Ammon's horn (tissue), 1 donor: Measurements from ENCODE around the gene ILKAP.

Experiments
- DNase-seq: peaks from one replicate; pipeline ENCODE4 v3.0.0-alpha.2; 2016; ENCODE audit warnings: low spot score

Gene ILKAP

DNA sequence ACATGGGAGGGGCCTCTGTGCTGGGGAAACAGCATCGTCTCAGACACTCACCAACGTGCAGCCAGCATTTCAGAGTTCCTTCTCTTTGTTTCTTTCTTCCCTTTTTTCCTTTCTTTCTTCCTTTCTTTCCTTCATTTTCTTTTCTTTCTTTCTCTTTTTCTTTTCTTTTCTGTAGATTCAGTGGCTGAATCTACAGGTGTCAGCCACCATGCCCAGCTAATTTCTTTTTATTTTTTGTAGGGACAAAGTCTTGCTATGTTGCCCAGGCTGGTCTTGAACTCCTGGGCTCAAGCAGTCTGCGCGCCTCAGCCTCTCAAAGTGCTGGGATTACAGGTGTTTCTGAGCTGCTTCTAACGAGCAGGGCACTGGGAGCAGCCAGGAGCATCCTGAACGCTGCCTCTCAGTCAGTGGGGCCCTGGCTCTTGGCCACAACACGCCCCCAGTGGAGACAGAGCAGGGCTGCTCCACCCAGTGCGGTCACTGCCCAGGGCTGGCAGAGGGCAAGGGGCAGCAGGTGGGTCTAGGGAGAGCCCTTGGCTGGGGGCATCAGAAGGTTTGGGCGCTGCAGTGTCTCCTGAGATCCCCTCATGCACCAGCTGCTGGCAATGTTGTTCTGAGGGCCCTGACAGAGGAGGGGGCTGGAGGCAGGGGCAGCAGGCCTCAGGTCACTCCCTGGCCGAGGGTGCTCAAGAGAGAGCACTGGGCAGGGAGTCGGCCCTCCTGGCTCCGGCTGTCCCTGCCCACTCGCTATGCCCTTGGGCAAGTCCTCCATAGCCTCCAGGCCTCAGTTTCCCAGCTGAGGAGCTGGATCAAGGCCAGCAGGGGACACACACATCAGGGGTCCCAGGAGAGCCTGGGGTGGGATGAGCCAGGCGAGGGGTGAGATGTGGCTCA lies 69.7 kb downstream of the ILKAP start:
- no peak for DNase-seq

- peak; percentile 72 for DNase-seq
Observed at GRCh38 chr2:238132463-238133450, 70.7 kb downstream of the ILKAP start.

GRCh38 chr2:238131761-238132462 lies 71.6 kb downstream of the ILKAP start:
- DNase-seq, result no peak

- no peak for DNase-seq
Observed at GRCh38 chr2:238130696-238131628, 72.5 kb downstream of the ILKAP start.

DNA sequence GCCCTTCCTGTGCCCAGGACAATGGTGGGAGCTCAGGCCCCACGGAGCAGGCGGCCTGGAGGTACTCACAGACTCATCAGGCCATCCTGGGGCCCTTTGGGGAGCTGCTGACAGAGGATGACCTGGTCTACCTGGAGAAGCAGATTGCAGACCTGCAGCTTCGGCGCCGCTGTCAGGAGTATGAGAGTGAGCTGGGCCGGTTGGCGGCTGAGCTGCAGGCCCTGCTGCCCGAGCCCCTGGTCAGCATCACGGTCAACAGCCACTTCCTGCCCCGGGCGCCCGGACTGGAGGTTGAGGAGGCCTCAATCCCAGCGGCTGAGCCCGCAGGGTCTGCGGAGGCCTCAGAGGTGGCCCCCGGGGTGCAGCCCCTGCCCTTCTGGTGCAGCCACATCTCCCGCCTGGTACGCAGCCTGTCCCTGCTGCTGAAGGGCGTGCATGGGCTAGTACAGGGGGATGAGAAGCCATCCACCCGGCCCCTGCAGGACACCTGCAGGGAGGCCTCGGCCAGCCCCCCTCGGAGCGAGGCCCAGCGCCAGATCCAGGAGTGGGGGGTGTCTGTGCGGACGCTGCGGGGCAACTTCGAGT lies 73.3 kb downstream of the ILKAP start:
- no peak for DNase-seq

DNA sequence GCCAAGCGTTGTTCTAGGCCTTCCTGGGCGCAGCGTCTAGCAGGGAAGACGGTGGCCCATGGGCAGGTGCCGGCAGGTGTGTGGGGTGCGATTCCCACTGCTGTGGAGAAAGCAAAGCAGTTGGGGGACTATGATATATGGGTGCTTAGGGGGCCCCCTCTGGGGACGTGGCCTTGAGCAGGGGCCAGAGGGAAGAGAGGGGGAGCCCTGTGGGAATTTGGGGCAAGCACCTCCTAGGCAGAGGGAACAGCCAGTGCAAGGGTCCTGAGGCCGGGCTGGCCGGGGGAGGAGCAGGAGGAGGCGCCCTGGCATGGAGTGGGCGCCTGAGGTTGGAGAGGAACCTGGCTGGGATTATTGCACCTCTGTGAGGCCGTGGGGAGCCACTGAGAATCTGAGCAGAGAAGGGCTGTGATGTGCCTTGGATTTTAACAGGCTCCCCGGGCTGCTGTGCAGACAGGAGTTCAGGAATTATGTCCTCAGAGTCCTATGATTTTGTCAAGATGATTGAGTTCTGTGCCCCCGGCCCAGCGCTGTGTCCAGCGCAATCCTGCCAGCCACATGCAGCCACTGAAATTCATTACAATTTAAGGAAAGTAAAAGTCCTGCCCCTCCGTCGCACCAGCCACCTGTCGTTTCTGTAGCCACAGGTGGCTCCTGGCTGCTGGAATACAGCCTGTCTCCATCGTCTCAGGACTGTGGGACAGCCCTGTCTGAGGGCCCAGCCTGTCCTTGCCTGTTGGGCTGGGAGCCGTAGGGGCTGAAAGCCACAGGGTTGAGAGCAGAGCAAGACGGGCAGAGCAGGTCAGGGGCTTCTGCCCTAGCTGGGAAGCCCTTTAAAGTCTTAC lies 74.1 kb downstream of the ILKAP start:
- DNase-seq, result no peak

DNA sequence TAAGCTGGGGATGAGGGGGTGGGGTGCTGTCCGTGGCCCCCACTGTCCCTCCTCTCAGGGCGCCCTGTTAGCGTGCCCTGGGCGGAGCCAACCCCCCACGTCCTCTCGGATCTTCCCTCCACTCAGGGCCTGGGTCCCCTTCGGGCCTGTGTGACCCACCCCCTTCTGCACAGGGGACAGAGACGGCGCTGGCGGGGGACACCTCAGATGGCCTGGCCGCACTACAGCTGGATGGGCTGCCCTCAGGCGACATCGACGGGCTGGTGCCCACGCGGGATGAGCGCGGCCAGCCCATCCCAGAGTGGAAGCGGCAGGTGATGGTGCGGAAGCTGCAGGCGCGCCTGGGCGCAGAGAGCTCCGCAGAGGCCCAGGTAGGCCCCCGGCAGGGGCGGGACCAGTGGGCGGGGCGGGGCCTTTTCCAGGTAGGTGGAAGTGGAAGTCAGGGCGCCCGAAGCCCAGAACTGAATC lies 74.9 kb downstream of the ILKAP start:
- no peak for DNase-seq

DNA sequence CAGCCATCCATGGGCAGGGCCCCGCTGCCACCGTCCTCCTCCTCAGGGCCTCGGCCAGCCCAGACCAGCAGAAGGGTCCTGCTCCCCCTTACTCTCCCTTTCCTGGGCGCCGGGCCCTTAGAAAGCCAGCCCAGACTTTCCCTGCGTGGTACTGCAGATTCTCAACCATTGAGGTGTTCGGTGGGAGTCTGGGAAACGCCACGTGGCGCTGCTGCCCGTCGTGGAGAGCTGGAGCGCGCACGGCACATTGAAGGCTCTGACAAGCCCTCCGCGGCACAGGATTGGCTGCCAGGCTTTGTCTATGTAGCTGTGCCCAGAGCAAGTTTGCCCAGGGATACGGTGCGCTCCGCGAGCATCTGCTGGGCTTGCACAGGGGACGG lies 75.4 kb downstream of the ILKAP start:
- no peak for DNase-seq

DNA sequence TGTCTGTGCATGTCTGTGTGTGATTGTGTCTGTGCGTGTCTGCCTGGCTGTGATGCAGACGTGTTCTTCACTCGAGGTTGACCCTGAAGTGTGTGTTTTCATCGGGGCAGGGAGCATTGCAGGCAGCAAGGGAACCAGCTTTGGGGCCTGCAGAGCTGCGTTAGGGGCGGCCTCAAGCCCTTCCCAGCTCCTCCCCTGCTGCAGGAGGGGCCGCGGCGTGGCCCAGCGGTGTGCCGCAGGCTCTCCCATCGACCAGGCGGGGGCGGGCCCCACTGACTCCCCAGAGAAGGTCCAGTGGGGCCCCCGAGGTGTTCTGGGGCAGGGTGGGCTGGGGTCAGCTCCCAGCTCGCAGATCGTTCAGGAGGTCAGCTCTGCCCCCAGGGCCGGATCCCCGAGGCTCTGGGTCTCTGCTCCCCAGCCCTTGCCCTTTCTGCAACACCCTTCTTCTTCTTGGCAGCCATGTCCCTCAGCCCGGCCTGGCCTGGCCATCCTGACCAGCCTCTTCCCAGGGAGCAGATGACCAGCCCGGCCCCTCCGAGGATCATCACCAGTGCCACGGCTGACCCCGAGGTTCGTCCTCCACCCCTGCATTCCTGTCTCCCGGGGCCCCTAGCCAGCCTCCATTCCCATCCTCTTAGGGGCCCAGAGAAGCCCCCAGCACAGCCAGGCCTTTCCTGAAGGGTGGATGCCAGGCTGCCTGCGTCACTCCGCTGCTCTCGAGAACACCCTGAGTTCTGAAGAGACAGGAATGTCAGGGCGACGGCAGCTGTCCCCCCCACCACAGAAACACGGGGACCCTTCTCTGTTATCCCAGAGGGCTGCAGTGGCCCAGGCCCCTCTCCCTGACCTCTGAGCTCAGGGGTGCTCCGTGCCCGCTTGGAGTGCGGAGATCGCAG lies 76.1 kb downstream of the ILKAP start:
- no peak for DNase-seq

DNA sequence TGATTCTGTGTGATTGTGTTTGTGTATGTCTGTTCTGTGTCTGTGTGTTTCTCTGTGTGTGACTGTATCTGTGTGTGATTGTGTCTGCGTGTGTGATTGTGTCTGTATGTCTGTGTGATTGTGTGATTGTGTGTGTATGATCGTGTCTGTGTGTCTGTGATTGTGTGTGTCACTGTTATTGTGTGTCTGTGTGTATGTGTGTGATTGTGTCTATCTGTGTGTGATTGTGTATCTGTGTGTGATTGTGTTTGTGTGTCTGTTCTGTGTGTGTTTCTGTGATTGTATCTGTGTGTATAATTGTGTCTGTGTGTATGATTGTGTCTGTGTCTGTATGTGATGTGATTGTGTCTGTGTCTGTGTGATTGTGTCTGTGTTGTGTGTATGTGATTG lies 76.7 kb downstream of the ILKAP start:
- DNase-seq, result no peak

DNA sequence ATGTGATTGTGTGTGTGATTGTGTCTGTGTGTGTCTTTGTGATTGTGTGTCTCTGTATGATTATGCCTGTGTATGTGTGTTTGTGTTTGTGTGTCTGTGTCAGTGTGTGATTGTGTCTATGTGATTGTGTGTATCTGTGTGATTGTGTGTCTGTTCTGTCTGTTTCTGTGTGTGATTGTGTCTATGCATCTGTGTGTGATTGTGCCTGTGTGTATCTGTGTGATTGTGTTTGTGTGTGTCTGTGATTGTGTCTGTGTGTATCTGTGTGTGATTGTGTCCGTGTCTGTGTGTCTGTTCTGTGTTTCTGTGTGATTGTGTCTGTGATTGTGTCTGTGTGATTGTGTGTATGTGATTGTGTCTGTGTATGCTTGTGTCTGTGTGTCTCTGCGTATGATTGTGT lies 77.2 kb downstream of the ILKAP start:
- DNase-seq, result no peak

DNA sequence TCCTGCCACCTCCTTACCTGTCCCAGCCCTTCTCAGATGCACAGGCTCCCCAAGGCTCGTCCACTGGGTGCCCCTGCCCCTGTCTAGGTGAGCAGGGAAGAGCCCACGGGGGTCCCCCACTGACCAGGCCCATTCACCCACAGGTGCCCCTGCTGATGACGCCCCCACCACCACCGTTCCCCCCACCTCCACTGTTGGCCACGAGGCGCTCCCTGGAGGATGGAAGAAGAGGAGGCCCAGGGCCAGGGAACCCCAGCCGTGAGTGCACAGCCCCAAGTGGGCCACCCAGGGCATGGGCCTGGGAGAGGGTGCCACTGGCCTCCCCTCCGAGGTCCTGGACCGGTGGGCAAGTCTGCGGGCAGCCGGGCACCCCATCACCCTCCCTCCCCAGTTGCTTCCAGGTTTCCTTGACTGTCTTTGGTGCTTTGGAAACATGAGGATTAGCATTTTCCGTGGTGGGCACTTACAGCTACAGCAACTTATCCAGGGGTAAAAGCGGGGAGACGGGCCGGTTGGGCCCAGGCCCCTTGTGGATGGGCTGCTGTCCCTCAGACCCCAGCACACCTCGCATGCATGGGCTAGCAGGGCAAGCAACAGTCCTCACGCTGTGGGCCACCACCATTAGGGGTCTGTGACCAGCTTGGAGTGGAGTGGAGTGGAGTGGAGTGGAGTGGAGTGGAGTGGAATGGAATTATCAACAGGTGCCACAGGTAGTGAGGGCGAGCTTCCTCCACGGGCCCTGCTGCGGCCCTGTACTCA lies 78.2 kb downstream of the ILKAP start:
- DNase-seq, result no peak

- DNase-seq, result no peak
Observed at GRCh38 chr2:238124488-238125126, 78.9 kb downstream of the ILKAP start.

GRCh38 chr2:238123991-238124470 lies 79.5 kb downstream of the ILKAP start:
- DNase-seq, result no peak

DNA sequence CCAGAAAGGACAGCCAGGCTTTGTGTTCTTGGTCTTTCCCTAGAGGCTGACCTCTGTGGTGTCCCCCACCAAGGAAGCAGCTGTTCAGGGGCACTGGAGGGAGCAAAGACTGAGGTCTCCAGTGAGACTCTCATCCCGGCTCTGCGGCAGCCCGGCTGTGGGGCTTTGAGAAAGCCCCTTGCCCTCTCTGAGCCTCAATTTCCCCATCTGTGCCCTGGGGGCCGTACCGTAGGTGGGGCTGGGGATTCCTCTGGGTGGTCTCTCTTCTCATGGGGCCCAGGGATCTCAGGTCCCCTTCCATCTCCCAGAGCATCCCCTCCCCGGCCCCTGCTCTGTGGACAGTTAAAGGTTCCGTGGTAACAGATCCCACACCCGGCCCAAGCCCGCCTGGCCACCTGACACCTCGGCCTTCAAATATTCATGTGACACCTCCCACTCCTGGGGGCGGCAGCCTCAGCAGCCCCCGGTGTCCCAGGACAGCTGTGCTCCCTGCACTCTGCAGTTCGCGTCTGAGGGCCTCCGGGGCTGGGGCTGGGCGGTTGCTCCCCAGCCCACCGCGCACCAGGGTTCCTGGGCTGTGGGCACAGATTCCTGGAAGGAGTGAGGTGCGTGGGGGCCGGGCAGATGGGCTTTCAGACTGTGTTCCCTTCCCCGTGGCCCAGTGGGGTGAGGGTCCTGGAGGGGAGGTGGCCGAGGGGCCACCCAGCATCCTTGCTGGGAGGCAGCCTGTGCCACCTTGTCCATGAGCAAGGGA lies 80.1 kb downstream of the ILKAP start:
- no peak for DNase-seq
